GM21381 (cell line): ENCODE measurements around the gene CSRP2.

Experiments
- ATAC-seq: cut with Tn5 transposase; IDR thresholded peaks from one replicate; pipeline ENCODE4 v1.9.1; 2021; ENCODE audit warnings: mild to moderate bottlenecking, moderate library complexity; ENCODE audit not compliant: unreplicated experiment

CSRP2 gene

GRCh38 chr12:76863837-76864236, 15.0 kb downstream of the CSRP2 start:
- no peak for ATAC-seq

GRCh38 chr12:76863005-76863670, 15.7 kb downstream of the CSRP2 start:
- no peak for ATAC-seq

- ATAC-seq, result no peak
Measured at GRCh38 chr12:76860256-76860655, 18.6 kb downstream of the CSRP2 start.

- ATAC-seq, result no peak
Measured at GRCh38 chr12:76859611-76860010, 19.2 kb downstream of the CSRP2 start.

- no peak for ATAC-seq
Measured at GRCh38 chr12:76856018-76856644, 22.7 kb downstream of the CSRP2 start.

- ATAC-seq, result no peak
Measured at GRCh38 chr12:76855271-76855670, 23.5 kb downstream of the CSRP2 start.

GRCh38 chr12:76852106-76852505, 26.7 kb downstream of the CSRP2 start:
- ATAC-seq, result no peak

GRCh38 chr12:76848132-76848531, 30.7 kb downstream of the CSRP2 start:
- ATAC-seq, result no peak

GRCh38 chr12:76847260-76847659, 31.6 kb downstream of the CSRP2 start:
- ATAC-seq, result no peak

- no peak for ATAC-seq
Measured at GRCh38 chr12:76836633-76837032, 42.2 kb downstream of the CSRP2 start.

- no peak for ATAC-seq
Measured at GRCh38 chr12:76830436-76830835, 48.4 kb downstream of the CSRP2 start.

- no peak for ATAC-seq
Measured at GRCh38 chr12:76820888-76821482, 57.8 kb downstream of the CSRP2 start.

GRCh38 chr12:76813972-76814371, 64.8 kb downstream of the CSRP2 start:
- ATAC-seq, result no peak

GRCh38 chr12:76813265-76813664, 65.6 kb downstream of the CSRP2 start:
- ATAC-seq, result no peak

- no peak for ATAC-seq
Measured at GRCh38 chr12:76811976-76812375, 66.8 kb downstream of the CSRP2 start.

- ATAC-seq, result no peak
Measured at GRCh38 chr12:76810671-76811419, 68.0 kb downstream of the CSRP2 start.
